HUES6 (cell line): ENCODE data around the gene BMP7.

Source experiments
- H3K27ac ChIP-seq: 2 replicates; pipeline ENCODE4 v1.7.0; 2013; ENCODE audit warnings: low read depth, mild to moderate bottlenecking, low read length, inconsistent platforms
- H3K27me3 ChIP-seq: 2 replicates; pipeline ENCODE4 v1.6.1; 2013; ENCODE audit warnings: low read length; ENCODE audit not compliant: control insufficient read depth, insufficient read depth
- H3K36me3 ChIP-seq: 2 replicates; pipeline ENCODE4 v1.6.1; 2013; ENCODE audit warnings: low read length; ENCODE audit not compliant: control insufficient read depth, insufficient read depth
- H3K4me1 ChIP-seq: 2 replicates; pipeline ENCODE4 v1.6.1; 2013; ENCODE audit warnings: low read length; ENCODE audit not compliant: control insufficient read depth, insufficient read depth
- H3K4me3 ChIP-seq: 2 replicates; pipeline ENCODE4 v1.5.1; 2013; ENCODE audit warnings: low read depth, low read length
- H3K9ac ChIP-seq: one replicate; pipeline ENCODE4 v1.6.1; 2013; ENCODE audit warnings: mild to moderate bottlenecking, low read length
- H3K9me3 ChIP-seq: 2 replicates; pipeline ENCODE4 v1.6.1; 2013; ENCODE audit warnings: low read depth, low read length; ENCODE audit not compliant: control insufficient read depth, insufficient read depth

Gene BMP7

GRCh38 chr20:57209413-57209812, 57.0 kb downstream of the BMP7 start:
- H3K9ac ChIP-seq = no peak overlapping the region
- no peak overlapping the region for H3K4me3 ChIP-seq
- H3K9me3 ChIP-seq = peaks cover 7% of the 10 kb centered on the region
- peaks cover 22% of the 10 kb centered on the region for H3K4me1 ChIP-seq
- peaks cover 4% of the 10 kb centered on the region; the same call in 1 of the 2 replicates for H3K36me3 ChIP-seq
- H3K27me3 ChIP-seq = peaks cover 17% of the 10 kb centered on the region; the same call in 1 of the 2 replicates
- no peak overlapping the region for H3K27ac ChIP-seq

- Histone ChIP-seq H3K4me1 (peaks cover 21% of the 10 kb centered on the region), H3K9ac (no peak overlapping the region), H3K9me3 (peaks cover 7% of the 10 kb centered on the region), H3K4me3 (no peak overlapping the region), H3K27me3 (peaks cover 11% of the 10 kb centered on the region; the same call in 1 of the 2 replicates), H3K36me3 (peaks cover 4% of the 10 kb centered on the region; the same call in 1 of the 2 replicates), H3K27ac (no peak overlapping the region)
Measured at GRCh38 chr20:57208198-57208597, 58.2 kb downstream of the BMP7 start.

DNA sequence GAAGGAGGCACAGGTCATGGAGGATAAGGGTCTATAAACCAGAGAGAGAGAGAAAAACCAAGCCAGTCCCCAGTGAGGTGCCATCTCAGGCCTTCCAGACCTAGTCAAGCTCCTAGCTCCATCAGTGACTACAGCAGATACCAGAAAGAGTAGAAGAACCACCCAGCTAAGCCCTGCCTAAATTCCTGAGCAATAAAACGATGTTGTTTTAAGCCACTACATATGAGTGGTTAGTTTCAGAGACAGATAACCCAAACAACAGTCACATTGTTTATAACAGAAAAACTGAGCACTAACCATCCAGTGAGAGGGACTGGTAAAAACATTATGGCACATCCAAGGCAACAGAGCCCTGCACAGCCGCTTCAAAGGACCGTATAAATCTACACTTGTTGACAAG, 59.2 kb downstream of the BMP7 start:
- Histone ChIP-seq H3K9me3 (peaks cover 7% of the 10 kb centered on the region), H3K36me3 (peaks cover 4% of the 10 kb centered on the region; the same call in 1 of the 2 replicates), H3K4me3 (no peak overlapping the region)

GRCh38 chr20:57205606-57206219, 60.7 kb downstream of the BMP7 start:
- H3K4me3 ChIP-seq = no peak overlapping the region
- peaks cover 4% of the 10 kb centered on the region; the same call in 1 of the 2 replicates for H3K36me3 ChIP-seq
- no peaks in the 10 kb centered on the region for H3K27me3 ChIP-seq
- peaks cover 7% of the 10 kb centered on the region for H3K9me3 ChIP-seq
- no peaks in the 10 kb centered on the region for H3K4me1 ChIP-seq
- no peak overlapping the region for H3K9ac ChIP-seq
- H3K27ac ChIP-seq = no peak overlapping the region

More for the DNA sequence above, 59.2 kb downstream of the BMP7 start:
- Histone ChIP-seq H3K27me3 (peaks cover 5% of the 10 kb centered on the region; the same call in 1 of the 2 replicates), H3K27ac (no peak overlapping the region), H3K4me1 (peaks cover 12% of the 10 kb centered on the region), H3K9ac (no peak overlapping the region)

DNA sequence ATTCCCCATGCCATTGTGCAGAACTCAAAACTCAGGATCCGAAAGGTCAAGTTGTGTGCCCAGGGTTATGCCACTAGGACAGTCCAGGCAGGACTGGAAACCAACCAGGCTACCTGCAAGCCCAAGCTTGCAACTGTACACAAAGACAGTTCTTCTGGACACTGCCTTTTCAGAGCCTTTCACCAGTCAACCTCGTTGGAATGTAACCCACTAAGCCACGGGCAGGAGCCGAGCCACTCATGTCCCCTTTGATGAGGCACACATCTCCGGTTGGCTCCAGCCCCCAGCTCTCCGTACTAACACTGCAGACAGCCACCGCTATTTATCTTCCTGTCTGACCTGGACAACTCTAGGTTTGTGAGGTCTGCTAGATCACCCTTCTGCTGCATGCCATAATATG, 62.5 kb downstream of the BMP7 start:
- Histone ChIP-seq H3K36me3 (peaks cover 4% of the 10 kb centered on the region; the same call in 1 of the 2 replicates), H3K27ac (no peak overlapping the region), H3K27me3 (no peaks in the 10 kb centered on the region), H3K9me3 (peaks cover 7% of the 10 kb centered on the region), H3K4me3 (no peak overlapping the region), H3K9ac (no peak overlapping the region), H3K4me1 (peaks cover 9% of the 10 kb centered on the region)

- Histone ChIP-seq H3K4me1 (peaks cover 17% of the 10 kb centered on the region), H3K4me3 (no peak overlapping the region), H3K9me3 (peaks cover 7% of the 10 kb centered on the region), H3K36me3 (peaks cover 4% of the 10 kb centered on the region; the same call in 1 of the 2 replicates), H3K9ac (no peak overlapping the region), H3K27ac (no peak overlapping the region), H3K27me3 (no peaks in the 10 kb centered on the region)
Measured at GRCh38 chr20:57203204-57203603, 63.2 kb downstream of the BMP7 start.

DNA sequence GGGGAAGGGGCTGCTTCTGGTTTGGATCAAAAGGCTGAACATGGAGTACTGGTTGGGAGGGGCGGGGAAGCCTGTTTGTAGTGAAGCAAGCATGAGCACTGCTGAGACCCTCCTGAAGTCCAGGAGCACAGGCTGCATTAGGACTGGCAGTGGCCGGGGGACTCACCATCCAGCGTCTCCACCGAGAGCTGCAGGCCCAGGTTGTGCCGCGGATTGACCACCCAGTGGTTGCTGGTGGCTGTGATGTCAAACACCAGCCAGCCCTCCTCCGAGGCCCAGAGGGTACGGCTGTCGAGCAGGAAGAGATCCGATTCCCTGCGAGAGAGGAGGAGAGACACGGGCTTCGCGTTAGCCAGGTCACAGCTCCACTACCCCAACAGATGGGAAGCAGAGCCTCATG, 64.1 kb downstream of the BMP7 start:
- Histone ChIP-seq H3K9ac (no peak overlapping the region), H3K4me3 (no peak overlapping the region), H3K9me3 (peaks cover 5% of the 10 kb centered on the region), H3K27me3 (no peaks in the 10 kb centered on the region), H3K27ac (no peak overlapping the region), H3K4me1 (peaks cover 23% of the 10 kb centered on the region), H3K36me3 (peaks cover 4% of the 10 kb centered on the region; the same call in 1 of the 2 replicates)

DNA sequence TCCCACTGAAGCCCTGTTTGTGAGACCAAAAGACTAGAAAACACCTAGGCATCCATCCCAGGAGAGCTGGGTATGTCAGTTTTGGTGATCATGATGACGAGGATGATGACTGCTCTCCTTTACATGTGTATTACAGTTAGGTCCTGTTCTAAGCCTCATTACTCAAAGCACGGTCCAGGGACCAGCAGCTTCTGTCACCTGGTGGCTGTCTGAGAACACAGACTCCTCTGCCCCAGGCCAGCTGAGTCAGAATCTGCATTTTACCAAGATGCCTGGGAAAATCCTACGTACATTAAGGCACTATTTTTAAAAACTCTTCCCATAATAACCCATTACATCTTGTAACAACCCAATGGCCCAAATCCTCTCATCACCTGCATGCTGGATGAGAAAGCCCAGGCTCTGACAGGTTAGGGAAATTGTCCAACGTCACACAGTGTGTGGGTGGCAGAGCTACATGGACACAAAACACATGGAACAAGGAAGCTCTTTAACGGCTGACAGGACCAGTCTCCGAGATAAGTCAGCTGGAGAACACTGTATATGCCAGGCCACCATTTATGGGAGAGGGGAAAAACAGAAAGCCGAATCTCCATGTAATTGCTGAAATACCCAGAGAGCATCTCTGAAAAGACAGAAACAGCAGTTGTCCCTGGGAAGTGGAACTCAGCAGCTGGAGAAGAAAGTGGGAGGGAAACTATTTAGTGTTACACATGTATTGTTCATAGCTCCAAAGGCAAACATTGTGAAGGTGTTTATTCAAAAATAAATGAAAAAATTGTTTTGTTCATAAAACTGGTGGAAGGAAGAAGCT, 65.4 kb downstream of the BMP7 start:
- Histone ChIP-seq H3K9ac (no peak overlapping the region), H3K27me3 (no peaks in the 10 kb centered on the region), H3K9me3 (no peaks in the 10 kb centered on the region), H3K4me3 (no peak overlapping the region), H3K4me1 (peaks cover 23% of the 10 kb centered on the region), H3K36me3 (no peaks in the 10 kb centered on the region; the same call in 1 of the 2 replicates), H3K27ac (no peak overlapping the region)

GRCh38 chr20:57199656-57200405, 66.6 kb downstream of the BMP7 start:
- Histone ChIP-seq H3K4me1 (peaks cover 23% of the 10 kb centered on the region), H3K27me3 (no peaks in the 10 kb centered on the region), H3K9me3 (no peaks in the 10 kb centered on the region), H3K36me3 (no peaks in the 10 kb centered on the region; the same call in 1 of the 2 replicates), H3K9ac (no peak overlapping the region), H3K4me3 (no peak overlapping the region), H3K27ac (no peak overlapping the region)

GRCh38 chr20:57198132-57199072, 68.0 kb downstream of the BMP7 start:
- Histone ChIP-seq H3K4me1 (peaks cover 23% of the 10 kb centered on the region), H3K27ac (no peak overlapping the region), H3K27me3 (no peaks in the 10 kb centered on the region), H3K36me3 (no peaks in the 10 kb centered on the region; the same call in 1 of the 2 replicates), H3K9ac (no peak overlapping the region), H3K9me3 (no peaks in the 10 kb centered on the region), H3K4me3 (no peak overlapping the region)
